ENCODE data around the gene SLC2A13.
"Not testable (repeated sequence)": the region's sequence is repeated elsewhere in the genome, so short reads cannot be mapped to it uniquely, and the experiment has no call there.

Gene SLC2A13

DNA sequence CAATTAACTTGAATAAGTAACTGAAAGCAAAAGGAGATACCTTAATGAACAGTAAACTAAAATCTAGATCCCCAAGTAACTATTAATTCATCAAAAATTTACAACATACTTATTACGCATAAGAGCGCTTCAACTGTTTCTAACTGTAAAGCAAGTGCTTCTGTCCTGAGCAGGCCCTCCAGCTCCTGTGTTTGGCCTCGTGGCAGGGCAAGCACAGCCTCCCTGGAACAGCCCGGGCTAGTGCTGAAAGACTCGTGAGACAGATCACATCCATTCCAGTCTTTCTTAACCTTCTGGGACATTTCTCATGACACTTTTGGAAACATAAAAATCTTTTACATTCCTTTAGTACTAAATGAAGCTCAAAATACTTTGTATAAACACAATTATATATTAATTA lies 307.5 kb downstream of the SLC2A13 start:
- no peak overlapping the region for H3K4me3 ChIP-seq (ENCODE audit: low read depth, low read length)
- DNase-seq (ENCODE audit: low read depth): no peak
- TF ChIP-seq, protein P1, sequence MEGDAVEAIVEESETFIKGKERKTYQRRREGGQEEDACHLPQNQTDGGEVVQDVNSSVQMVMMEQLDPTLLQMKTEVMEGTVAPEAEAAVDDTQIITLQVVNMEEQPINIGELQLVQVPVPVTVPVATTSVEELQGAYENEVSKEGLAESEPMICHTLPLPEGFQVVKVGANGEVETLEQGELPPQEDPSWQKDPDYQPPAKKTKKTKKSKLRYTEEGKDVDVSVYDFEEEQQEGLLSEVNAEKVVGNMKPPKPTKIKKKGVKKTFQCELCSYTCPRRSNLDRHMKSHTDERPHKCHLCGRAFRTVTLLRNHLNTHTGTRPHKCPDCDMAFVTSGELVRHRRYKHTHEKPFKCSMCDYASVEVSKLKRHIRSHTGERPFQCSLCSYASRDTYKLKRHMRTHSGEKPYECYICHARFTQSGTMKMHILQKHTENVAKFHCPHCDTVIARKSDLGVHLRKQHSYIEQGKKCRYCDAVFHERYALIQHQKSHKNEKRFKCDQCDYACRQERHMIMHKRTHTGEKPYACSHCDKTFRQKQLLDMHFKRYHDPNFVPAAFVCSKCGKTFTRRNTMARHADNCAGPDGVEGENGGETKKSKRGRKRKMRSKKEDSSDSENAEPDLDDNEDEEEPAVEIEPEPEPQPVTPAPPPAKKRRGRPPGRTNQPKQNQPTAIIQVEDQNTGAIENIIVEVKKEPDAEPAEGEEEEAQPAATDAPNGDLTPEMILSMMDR (conservative IDR thresholded peaks at IDR 0.05; ENCODE audit: low read depth, low read length): no peak

DNA sequence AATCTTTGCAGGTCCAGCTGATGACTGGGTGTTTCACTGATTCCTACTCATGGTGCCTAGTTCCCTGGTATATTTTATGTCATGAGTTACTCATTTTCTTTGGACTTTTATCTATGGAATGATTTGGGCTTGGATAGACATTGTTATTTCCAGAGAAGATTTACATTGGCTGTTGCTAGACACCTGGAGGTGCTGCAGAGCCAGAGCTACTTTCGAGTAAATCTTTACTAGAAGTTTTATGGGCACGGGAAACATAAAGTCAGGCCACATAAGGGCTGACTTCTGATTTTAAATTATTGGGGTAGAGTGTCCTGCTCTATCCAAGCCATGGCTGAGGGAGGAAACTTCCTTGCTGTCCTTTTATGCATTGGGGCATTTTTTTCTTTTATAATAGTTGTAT lies 310.4 kb downstream of the SLC2A13 start:
- H3K4me3 ChIP-seq (ENCODE audit: low read depth, low read length): no peak overlapping the region
- no peak for DNase-seq (ENCODE audit: low read depth)
- TF ChIP-seq, protein P1 (conservative IDR thresholded peaks at IDR 0.05; ENCODE audit: low read depth, low read length): no peak

GRCh38 chr12:39792938-39793337 lies 312.9 kb downstream of the SLC2A13 start:
- TF ChIP-seq, protein P1 (conservative IDR thresholded peaks at IDR 0.05; ENCODE audit: low read depth, low read length): no peak
- H3K4me3 ChIP-seq (ENCODE audit: low read depth, low read length): no peak overlapping the region
- DNase-seq (ENCODE audit: low read depth): no peak

GRCh38 chr12:39788239-39788638 lies 317.6 kb downstream of the SLC2A13 start:
- no peak overlapping the region for H3K4me3 ChIP-seq (ENCODE audit: low read depth, low read length)
- no peak for DNase-seq (ENCODE audit: low read depth)
- TF ChIP-seq, protein P1 (conservative IDR thresholded peaks at IDR 0.05; ENCODE audit: low read depth, low read length): no peak

DNA sequence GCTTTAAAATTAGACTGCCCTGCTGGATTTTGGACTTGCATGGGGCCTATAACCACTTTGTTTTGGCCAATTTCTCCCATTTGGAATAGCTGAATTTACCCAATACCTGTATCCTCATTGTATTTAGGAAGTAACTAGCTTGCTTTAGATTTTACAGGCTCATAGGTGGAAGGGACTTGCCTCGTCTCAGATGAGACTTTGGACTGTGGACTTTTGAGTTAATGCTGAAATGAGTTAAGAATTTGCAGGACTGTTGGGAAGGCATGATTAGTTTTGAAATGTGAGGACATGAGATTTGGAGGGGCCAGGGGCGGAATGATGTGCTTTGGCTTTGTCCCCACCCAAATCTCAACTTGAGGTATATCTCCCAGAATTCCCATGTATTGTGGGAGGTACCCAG lies 320.1 kb downstream of the SLC2A13 start:
- H3K4me3 ChIP-seq (ENCODE audit: low read depth, low read length); DNase-seq (ENCODE audit: low read depth): not testable (repeated sequence)

DNA sequence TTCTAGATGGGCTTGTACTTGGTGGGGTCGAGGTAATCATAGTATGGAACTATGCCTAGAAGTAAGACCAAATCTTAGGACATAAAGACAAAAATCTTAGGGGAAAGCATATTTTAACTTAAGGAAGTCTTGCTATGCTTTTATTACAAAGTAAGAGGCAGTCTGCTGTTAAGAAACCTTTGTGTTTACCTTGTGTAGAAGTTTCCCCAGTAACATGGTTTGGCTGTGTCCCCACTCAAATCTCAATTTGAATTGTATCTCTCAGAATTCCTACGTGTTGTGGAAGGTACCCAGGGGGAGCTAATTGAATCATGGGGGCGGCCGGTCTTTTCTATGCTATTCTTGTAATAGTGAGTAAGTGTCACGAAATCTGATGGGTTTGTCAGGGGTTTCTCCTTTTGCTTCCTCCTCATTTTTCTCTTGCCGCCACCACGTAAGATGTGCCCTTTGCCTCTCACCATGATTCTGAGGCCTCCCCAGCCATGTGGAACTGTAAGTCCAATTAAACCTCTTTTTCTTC lies 323.8 kb downstream of the SLC2A13 start:
- no peak overlapping the region for H3K4me3 ChIP-seq (ENCODE audit: low read depth, low read length)
- TF ChIP-seq, protein P1 (conservative IDR thresholded peaks at IDR 0.05; ENCODE audit: low read depth, low read length): no peak
- DNase-seq (ENCODE audit: low read depth): no peak

- TF ChIP-seq, protein P1 (conservative IDR thresholded peaks at IDR 0.05; ENCODE audit: low read depth, low read length): no peak
- DNase-seq (ENCODE audit: low read depth): no peak
- no peak overlapping the region for H3K4me3 ChIP-seq (ENCODE audit: low read depth, low read length)
These were observed 324.9 kb downstream of the SLC2A13 start for GRCh38 chr12:39780913-39781446.

Data from choroid plexus epithelial cell (primary cell).